ENCODE data around the gene CADM2.
"Not testable (repeated sequence)": the region's sequence is repeated elsewhere in the genome, so short reads cannot be mapped to it uniquely, and the experiment has no call there.

CADM2 gene

GRCh38 chr3:85708325-85708724, 749.5 kb downstream of the CADM2 start:
- DNase-seq, result not testable (repeated sequence)

- DNase-seq, result no peak
These were observed 750.6 kb downstream of the CADM2 start for GRCh38 chr3:85709346-85709892.

GRCh38 chr3:85710490-85710889, 751.7 kb downstream of the CADM2 start:
- DNase-seq, result no peak

GRCh38 chr3:85721409-85722145, 762.8 kb downstream of the CADM2 start:
- DNase-seq, result no peak

GRCh38 chr3:85725809-85726208, 767.0 kb downstream of the CADM2 start:
- no peak for DNase-seq

- no peak for DNase-seq
These were observed 767.5 kb downstream of the CADM2 start for GRCh38 chr3:85726241-85726640.

- DNase-seq, result no peak
These were observed 779.1 kb downstream of the CADM2 start for GRCh38 chr3:85737846-85738245.

- no peak for DNase-seq
These were observed 781.8 kb downstream of the CADM2 start for GRCh38 chr3:85740561-85740960.

GRCh38 chr3:85758442-85758841, 799.7 kb downstream of the CADM2 start:
- DNase-seq, result no peak

GRCh38 chr3:85760342-85760741, 801.6 kb downstream of the CADM2 start:
- DNase-seq, result no peak

GRCh38 chr3:85780806-85781205, 822.0 kb downstream of the CADM2 start:
- no peak for DNase-seq

- DNase-seq, result no peak
These were observed 823.0 kb downstream of the CADM2 start for GRCh38 chr3:85781806-85782205.

GRCh38 chr3:85783291-85783690, 824.5 kb downstream of the CADM2 start:
- DNase-seq, result no peak

- DNase-seq, result no peak
These were observed 827.0 kb downstream of the CADM2 start for GRCh38 chr3:85785766-85786165.

- DNase-seq, result no peak
These were observed 831.7 kb downstream of the CADM2 start for GRCh38 chr3:85790445-85791030.

- DNase-seq, result no peak
These were observed 837.4 kb downstream of the CADM2 start for GRCh38 chr3:85796140-85796539.

- DNase-seq, result no peak
These were observed 841.9 kb downstream of the CADM2 start for GRCh38 chr3:85800676-85801075.

- no peak for DNase-seq
These were observed 843.2 kb downstream of the CADM2 start for GRCh38 chr3:85801955-85802354.

- no peak for DNase-seq
These were observed 850.0 kb downstream of the CADM2 start for GRCh38 chr3:85808755-85809154.

- DNase-seq, result no peak
These were observed 862.5 kb downstream of the CADM2 start for GRCh38 chr3:85821130-85821756.

GRCh38 chr3:85835857-85836440, 877.2 kb downstream of the CADM2 start:
- DNase-seq, result no peak

- no peak for DNase-seq
These were observed 878.6 kb downstream of the CADM2 start for GRCh38 chr3:85837402-85837801.

GRCh38 chr3:85838921-85839320, 880.1 kb downstream of the CADM2 start:
- no peak for DNase-seq

GRCh38 chr3:85842081-85842480, 883.3 kb downstream of the CADM2 start:
- DNase-seq, result no peak
